ENCODE results near the gene CHRNA9. TPM values are rescaled to one million over a fixed set of nuclear protein-coding genes. Genes with fewer than 3 reads are reported as not detected.

Gene CHRNA9
- total and polyA plus RNA-seq, 9 donors = 0.13 TPM; not detected in 8

GRCh38 chr4:40309250-40309774 lies 25.8 kb upstream of the CHRNA9 start:
- intact Hi-C loops (cut with DNase I) = loop anchor here in 2 of 4 donors (5.0 to 10.0 kb wide), 3 partner anchors 152 to 252 kb away; partner anchors contain the start of gene N4BP2 (in 1 of the 2)
- H3K4me1 ChIP-seq (ENCODE audit: insufficient read depth) = no peaks in the 10 kb centered on the region
- no peaks in the 10 kb centered on the region for H3K9me3 ChIP-seq
- H3K27me3 ChIP-seq = no peaks in the 10 kb centered on the region
- no peak overlapping the region for H3K27ac ChIP-seq
- 0 to 2% (median 1%) methylated on average over 10 of the region's 10 CpGs for WGBS, 3 donors
- TF ChIP-seq EP300 (IDR thresholded peaks at IDR 0.05) (no peak), CTCF (IDR thresholded peaks at IDR 0.05) (peak; percentile 63 to 84 (median 77))
- H3K4me3 ChIP-seq = no peak overlapping the region
- H3K36me3 ChIP-seq = no peaks in the 10 kb centered on the region
- peak; percentile 85 to 94 (median 92) for DNase-seq

GRCh38 chr4:40310225-40310624 lies 24.9 kb upstream of the CHRNA9 start:
- Histone ChIP-seq H3K9me3 (no peaks in the 10 kb centered on the region), H3K36me3 (no peaks in the 10 kb centered on the region), H3K27me3 (no peaks in the 10 kb centered on the region), H3K27ac (no peak overlapping the region), H3K4me3 (no peak overlapping the region), H3K4me1 (ENCODE audit: insufficient read depth) (no peaks in the 10 kb centered on the region)
- no peak for DNase-seq
- intact Hi-C loops (cut with DNase I) = loop anchor here in 2 of 4 donors (10.0 kb wide), 1 partner anchor 255 kb away; the partner anchor contains the start of gene N4BP2 (in 2 of the 2)
- no peak for TF ChIP-seq EP300 (IDR thresholded peaks at IDR 0.05)
- no peak for TF ChIP-seq POLR2A (IDR thresholded peaks at IDR 0.05)
- TF ChIP-seq CTCF (IDR thresholded peaks at IDR 0.05) = no peak
- WGBS, 3 donors = 95 to 96% (median 96%) methylated on average over 8 of the region's 8 CpGs

- intact Hi-C loops (cut with DNase I) = loop anchor here in 2 of 4 donors (10.0 kb wide), 1 partner anchor 257 kb away; the partner anchor contains the start of gene N4BP2 (in 2 of the 2)
- no peaks in the 10 kb centered on the region for H3K27me3 ChIP-seq
- no peak overlapping the region for H3K27ac ChIP-seq
- H3K36me3 ChIP-seq = no peaks in the 10 kb centered on the region
- no peak for DNase-seq
- H3K9me3 ChIP-seq = no peaks in the 10 kb centered on the region
- no peak for TF ChIP-seq CTCF (IDR thresholded peaks at IDR 0.05)
- no peak for TF ChIP-seq EP300 (IDR thresholded peaks at IDR 0.05)
- no peak for TF ChIP-seq POLR2A (IDR thresholded peaks at IDR 0.05)
- WGBS, 3 donors = 70 to 74% (median 70%) methylated on average over 11 of the region's 11 CpGs
- H3K4me3 ChIP-seq = no peak overlapping the region
- H3K4me1 ChIP-seq (ENCODE audit: insufficient read depth) = peaks cover 1% of the 10 kb centered on the region
These were observed 23.3 kb upstream of the CHRNA9 start for GRCh38 chr4:40311811-40312346.

- Histone ChIP-seq H3K36me3 (no peaks in the 10 kb centered on the region), H3K27me3 (no peaks in the 10 kb centered on the region), H3K27ac (no peak overlapping the region), H3K4me1 (ENCODE audit: insufficient read depth) (peaks cover 1% of the 10 kb centered on the region), H3K4me3 (no peak overlapping the region), H3K9me3 (no peaks in the 10 kb centered on the region)
- DNase-seq = no peak
- intact Hi-C loops (cut with DNase I) = loop anchor here in 3 of 4 donors (5.0 to 10.0 kb wide), 2 partner anchors 258 to 260 kb away; partner anchors contain the start of gene N4BP2 (in 3 of the 3)
- TF ChIP-seq EP300 (IDR thresholded peaks at IDR 0.05) (no peak), POLR2A (IDR thresholded peaks at IDR 0.05) (no peak), CTCF (IDR thresholded peaks at IDR 0.05) (no peak)
- whole genome bisulfite sequencing, 3 donors = 96 to 98% (median 97%) methylated on average over 5 of the region's 5 CpGs
These were observed 20.2 kb upstream of the CHRNA9 start for GRCh38 chr4:40314951-40315350.

Data from ovary (tissue), 9 donors.